ENCODE results near the gene NUAK1.

DNA sequence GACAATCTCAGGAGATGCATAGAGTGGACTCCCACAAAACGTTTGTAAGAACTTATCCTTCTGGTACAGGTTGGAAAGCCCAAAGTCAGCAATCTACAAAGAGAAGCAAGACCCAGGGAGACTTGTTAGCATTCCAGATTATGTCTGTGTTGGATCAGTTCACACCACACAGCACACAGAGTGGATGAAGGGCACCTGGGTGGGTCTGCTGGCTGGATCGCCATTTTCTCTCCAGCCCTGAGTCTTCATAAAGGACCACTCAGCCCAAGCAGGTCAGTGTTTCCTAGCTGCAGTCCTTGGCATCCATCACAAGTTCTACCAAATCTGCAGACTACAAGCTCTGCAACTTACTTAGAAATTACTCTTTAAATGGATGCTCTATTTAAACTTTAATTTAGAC, 66.0 kb downstream of the NUAK1 start:
- TF ChIP-seq POLR2A (IDR thresholded peaks at IDR 0.05) = no peak
- TF ChIP-seq, protein P1, sequence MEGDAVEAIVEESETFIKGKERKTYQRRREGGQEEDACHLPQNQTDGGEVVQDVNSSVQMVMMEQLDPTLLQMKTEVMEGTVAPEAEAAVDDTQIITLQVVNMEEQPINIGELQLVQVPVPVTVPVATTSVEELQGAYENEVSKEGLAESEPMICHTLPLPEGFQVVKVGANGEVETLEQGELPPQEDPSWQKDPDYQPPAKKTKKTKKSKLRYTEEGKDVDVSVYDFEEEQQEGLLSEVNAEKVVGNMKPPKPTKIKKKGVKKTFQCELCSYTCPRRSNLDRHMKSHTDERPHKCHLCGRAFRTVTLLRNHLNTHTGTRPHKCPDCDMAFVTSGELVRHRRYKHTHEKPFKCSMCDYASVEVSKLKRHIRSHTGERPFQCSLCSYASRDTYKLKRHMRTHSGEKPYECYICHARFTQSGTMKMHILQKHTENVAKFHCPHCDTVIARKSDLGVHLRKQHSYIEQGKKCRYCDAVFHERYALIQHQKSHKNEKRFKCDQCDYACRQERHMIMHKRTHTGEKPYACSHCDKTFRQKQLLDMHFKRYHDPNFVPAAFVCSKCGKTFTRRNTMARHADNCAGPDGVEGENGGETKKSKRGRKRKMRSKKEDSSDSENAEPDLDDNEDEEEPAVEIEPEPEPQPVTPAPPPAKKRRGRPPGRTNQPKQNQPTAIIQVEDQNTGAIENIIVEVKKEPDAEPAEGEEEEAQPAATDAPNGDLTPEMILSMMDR (IDR thresholded peaks at IDR 0.05) = no peak
